Measurements from ENCODE around the gene C13orf46.

DNA sequence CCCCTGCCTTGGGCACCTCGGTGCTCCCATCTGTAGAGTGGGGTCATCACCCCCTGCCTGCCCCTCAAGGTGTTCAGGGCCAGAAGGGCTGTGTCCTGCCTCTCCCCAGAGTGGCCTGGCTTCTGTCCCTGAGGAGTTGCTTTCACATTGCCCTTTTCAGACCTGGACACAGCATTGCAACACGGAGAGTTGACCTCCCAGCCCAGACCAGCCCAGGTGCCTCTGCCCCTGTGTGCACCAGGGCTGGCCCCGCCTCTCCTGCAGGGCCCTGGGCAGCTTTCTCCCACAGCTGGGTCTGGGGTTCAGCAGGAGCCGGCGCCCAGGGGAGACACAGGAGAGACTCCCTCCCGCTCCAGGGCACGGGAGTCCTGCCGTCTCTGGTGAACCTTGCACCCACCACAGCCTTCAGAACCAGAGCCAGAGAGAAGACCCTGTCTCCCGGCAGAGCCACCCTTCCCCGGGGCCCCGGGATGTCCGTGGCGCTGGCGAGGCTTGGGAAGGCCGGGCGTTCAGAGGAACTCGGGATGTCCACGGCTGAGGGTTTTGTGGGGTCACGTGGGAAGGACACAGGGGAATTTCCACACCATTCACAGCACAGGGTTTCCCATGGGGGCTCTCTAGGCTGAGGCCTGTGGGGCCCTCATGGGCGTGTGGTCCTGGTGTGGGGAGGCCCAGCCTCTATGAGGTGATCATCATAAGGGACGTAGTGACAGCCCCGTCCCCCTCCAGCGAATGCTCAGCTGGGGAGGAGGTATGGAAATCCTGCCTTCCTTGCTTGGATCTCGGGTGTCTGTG, 23.2 kb downstream of the C13orf46 start:
- no peak for TF ChIP-seq CTCF (IDR thresholded peaks at IDR 0.05)
- no peak for TF ChIP-seq POLR2A (IDR thresholded peaks at IDR 0.05)

Data from esophagus squamous epithelium (tissue), 4 donors.